HEK293 (cell line): ENCODE data around the gene ZNF181.
A peak's percentile ranks its signal among the peaks of the same experiment; 100 is the strongest.

Experiments
- BCL11A ChIP-seq: fragments of 450-650 bp; formaldehyde crosslinking; IDR thresholded peaks from 2 replicates; pipeline ENCODE4 v1.5.1; 2016; ENCODE audit warnings: low read depth, missing biosample characterization, missing genetic modification characterization
- ELK4 ChIP-seq: IDR thresholded peaks from 2 replicates; pipeline ENCODE4 v1.6.1; 2011; ENCODE audit warnings: mild to moderate bottlenecking, low read depth, low read length, borderline replicate concordance
- GLIS1 ChIP-seq: fragments of 450-650 bp; formaldehyde crosslinking; IDR thresholded peaks from 2 replicates; pipeline ENCODE4 v1.5.1; 2016; ENCODE audit warnings: missing biosample characterization, missing genetic modification characterization
- HIC1 ChIP-seq: fragments of 450-650 bp; formaldehyde crosslinking; IDR thresholded peaks from 2 replicates; pipeline ENCODE4 v1.5.1; 2016; ENCODE audit warnings: missing biosample characterization, missing genetic modification characterization
- HOXC10 ChIP-seq: sonication (generic); formaldehyde crosslinking; IDR thresholded peaks from 2 replicates; pipeline ENCODE4 v1.8.1; 2023; ENCODE audit warnings: mild to moderate bottlenecking, missing genetic modification reagents
- IKZF3 ChIP-seq: fragments of 450-650 bp; IDR thresholded peaks from 2 replicates; pipeline ENCODE4 v1.5.0; 2018; ENCODE audit warnings: missing biosample characterization, mild to moderate bottlenecking, missing genetic modification characterization, moderate library complexity
- KLF10 ChIP-seq: fragments of 450-650 bp; IDR thresholded peaks from 2 replicates; pipeline ENCODE4 v1.5.1; 2018; ENCODE audit warnings: missing biosample characterization, mild to moderate bottlenecking, missing genetic modification characterization
- KLF16 ChIP-seq: fragments of 450-650 bp; formaldehyde crosslinking; IDR thresholded peaks from 2 replicates; pipeline ENCODE4 v1.5.1; 2017; ENCODE audit warnings: missing biosample characterization, missing genetic modification characterization
- MYNN ChIP-seq: fragments of 450-650 bp; formaldehyde crosslinking; IDR thresholded peaks from 2 replicates; pipeline ENCODE4 v1.5.1; 2016; ENCODE audit warnings: missing biosample characterization, missing genetic modification characterization, borderline replicate concordance
- PATZ1 ChIP-seq: fragments of 450-650 bp; formaldehyde crosslinking; IDR thresholded peaks from 2 replicates; pipeline ENCODE4 v1.5.1; 2016; ENCODE audit warnings: missing biosample characterization, missing genetic modification characterization
- SALL2 ChIP-seq: fragments of 450-650 bp; formaldehyde crosslinking; IDR thresholded peaks from 2 replicates; pipeline ENCODE4 v1.5.0; 2017; ENCODE audit warnings: missing biosample characterization, mild to moderate bottlenecking, missing genetic modification characterization, borderline replicate concordance
- SCRT2 ChIP-seq: fragments of 450-650 bp; formaldehyde crosslinking; IDR thresholded peaks from 2 replicates; pipeline ENCODE4 v1.5.1; 2016; ENCODE audit warnings: missing biosample characterization, missing genetic modification characterization
- SP7 ChIP-seq: fragments of 450-650 bp; formaldehyde crosslinking; IDR thresholded peaks from 2 replicates; pipeline ENCODE4 v1.5.1; 2016; ENCODE audit warnings: missing biosample characterization, missing genetic modification characterization
- ZBTB1 ChIP-seq: fragments of 450-650 bp; formaldehyde crosslinking; IDR thresholded peaks from 2 replicates; pipeline ENCODE4 v1.5.1; 2016; ENCODE audit warnings: missing biosample characterization, missing genetic modification characterization
- ZBTB21 ChIP-seq: fragments of 450-650 bp; formaldehyde crosslinking; IDR thresholded peaks from 2 replicates; pipeline ENCODE4 v1.5.1; 2017; ENCODE audit warnings: missing biosample characterization, missing genetic modification characterization
- ZBTB7A ChIP-seq: fragments of 450-650 bp; formaldehyde crosslinking; IDR thresholded peaks from 2 replicates; pipeline ENCODE4 v1.5.1; 2016; ENCODE audit warnings: low read depth, missing biosample characterization, missing genetic modification characterization
- ZEB2 ChIP-seq: fragments of 450-650 bp; formaldehyde crosslinking; IDR thresholded peaks from 2 replicates; pipeline ENCODE4 v1.5.1; 2016; ENCODE audit warnings: missing biosample characterization, missing genetic modification characterization
- ZNF112 ChIP-seq: fragments of 450-650 bp; formaldehyde crosslinking; IDR thresholded peaks from 2 replicates; pipeline ENCODE4 v1.5.0; 2017; ENCODE audit warnings: missing biosample characterization, missing genetic modification characterization
- ZNF138 ChIP-seq: fragments of 450-650 bp; formaldehyde crosslinking; IDR thresholded peaks from 2 replicates; pipeline ENCODE4 v1.5.1; 2016; ENCODE audit warnings: missing biosample characterization, missing genetic modification characterization, borderline replicate concordance
- ZNF155 ChIP-seq: fragments of 450-650 bp; formaldehyde crosslinking; IDR thresholded peaks from 2 replicates; pipeline ENCODE4 v1.5.1; 2016; ENCODE audit warnings: missing biosample characterization, missing genetic modification characterization
- ZNF157 ChIP-seq: fragments of 450-650 bp; formaldehyde crosslinking; IDR thresholded peaks from 2 replicates; pipeline ENCODE4 v1.5.1; 2016; ENCODE audit warnings: missing biosample characterization, missing genetic modification characterization
- ZNF175 ChIP-seq: fragments of 450-650 bp; formaldehyde crosslinking; IDR thresholded peaks from 2 replicates; pipeline ENCODE4 v1.5.1; 2016; ENCODE audit warnings: missing biosample characterization, missing genetic modification characterization
- ZNF18 ChIP-seq: fragments of 450-650 bp; formaldehyde crosslinking; IDR thresholded peaks from 2 replicates; pipeline ENCODE4 v1.5.1; 2016; ENCODE audit warnings: missing biosample characterization, missing genetic modification characterization
- ZNF23 ChIP-seq: fragments of 450-650 bp; formaldehyde crosslinking; IDR thresholded peaks from 2 replicates; pipeline ENCODE4 v1.5.1; 2016; ENCODE audit warnings: missing biosample characterization, missing genetic modification characterization, borderline replicate concordance
- ZNF292 ChIP-seq: fragments of 450-650 bp; formaldehyde crosslinking; IDR thresholded peaks from 2 replicates; pipeline ENCODE4 v1.5.1; 2016; ENCODE audit warnings: low read depth, missing biosample characterization, missing genetic modification characterization, borderline replicate concordance
- ZNF302 ChIP-seq: fragments of 450-650 bp; formaldehyde crosslinking; IDR thresholded peaks from 2 replicates; pipeline ENCODE4 v1.5.1; 2016; ENCODE audit warnings: missing biosample characterization, missing genetic modification characterization, low read depth
- ZNF423 ChIP-seq: fragments of 450-650 bp; formaldehyde crosslinking; IDR thresholded peaks from 2 replicates; pipeline ENCODE4 v1.5.1; 2016; ENCODE audit warnings: missing biosample characterization, missing genetic modification characterization
- ZNF473 ChIP-seq: fragments of 450-650 bp; formaldehyde crosslinking; IDR thresholded peaks from 2 replicates; pipeline ENCODE4 v1.5.1; 2017; ENCODE audit warnings: missing biosample characterization, missing genetic modification characterization
- ZNF514 ChIP-seq: fragments of 450-650 bp; formaldehyde crosslinking; IDR thresholded peaks from 2 replicates; pipeline ENCODE4 v1.5.1; 2016; ENCODE audit warnings: missing biosample characterization, missing genetic modification characterization
- ZNF560 ChIP-seq: fragments of 450-650 bp; formaldehyde crosslinking; IDR thresholded peaks from 2 replicates; pipeline ENCODE4 v1.5.1; 2017; ENCODE audit warnings: missing biosample characterization, missing genetic modification characterization, borderline replicate concordance
- ZNF561 ChIP-seq: fragments of 450-650 bp; IDR thresholded peaks from 2 replicates; pipeline ENCODE4 v1.5.1; 2018; ENCODE audit warnings: missing biosample characterization, missing genetic modification characterization, borderline replicate concordance
- ZNF600 ChIP-seq: fragments of 450-650 bp; formaldehyde crosslinking; IDR thresholded peaks from 2 replicates; pipeline ENCODE4 v1.5.1; 2016; ENCODE audit warnings: missing biosample characterization, missing genetic modification characterization
- ZNF654 ChIP-seq: fragments of 450-650 bp; formaldehyde crosslinking; IDR thresholded peaks from 2 replicates; pipeline ENCODE4 v1.5.1; 2016; ENCODE audit warnings: low read depth, missing biosample characterization, missing genetic modification characterization
- ZNF670 ChIP-seq: fragments of 450-650 bp; formaldehyde crosslinking; IDR thresholded peaks from 2 replicates; pipeline ENCODE4 v1.5.1; 2016; ENCODE audit warnings: missing biosample characterization, missing genetic modification characterization, low read depth
- ZNF768 ChIP-seq: fragments of 450-650 bp; formaldehyde crosslinking; IDR thresholded peaks from 2 replicates; pipeline ENCODE4 v1.5.1; 2018; ENCODE audit warnings: missing biosample characterization, mild to moderate bottlenecking, missing genetic modification characterization
- ZNF837 ChIP-seq: fragments of 450-650 bp; formaldehyde crosslinking; IDR thresholded peaks from 2 replicates; pipeline ENCODE4 v1.5.1; 2016; ENCODE audit warnings: missing biosample characterization, missing genetic modification characterization

ZNF181 gene

GRCh38 chr19:34712395-34713261 is 21.4 kb upstream of the ZNF181 start (continued):
- TF ChIP-seq ZNF560, result no peak
- TF ChIP-seq ZBTB7A, result no peak
- TF ChIP-seq SALL2 (tag by site-specific recombination), result no peak
- TF ChIP-seq BCL11A (tag by site-specific recombination), result no peak
- no peak for TF ChIP-seq ZNF138 (tag by site-specific recombination)
- TF ChIP-seq ZBTB1 (tag by site-specific recombination), result no peak
- TF ChIP-seq ZNF23 (tag by site-specific recombination), result no peak
- no peak for TF ChIP-seq IKZF3
- no peak for TF ChIP-seq ZNF18 (tag by site-specific recombination)
- no peak for TF ChIP-seq ELK4
- no peak for TF ChIP-seq MYNN (tag by site-specific recombination)
- no peak for TF ChIP-seq ZNF112 (tag by site-specific recombination)
- no peak for TF ChIP-seq KLF10 (tag by site-specific recombination)
- no peak for TF ChIP-seq ZNF473 (tag by site-specific recombination)
- TF ChIP-seq ZNF768, result no peak
- no peak for TF ChIP-seq ZNF514
- TF ChIP-seq SP7 (tag by site-specific recombination), result peak; percentile 25; the same call in 1 of the 2 replicates
- TF ChIP-seq HOXC10 (CRISPR knock-in tag), result no peak
- TF ChIP-seq ZNF175 (tag by site-specific recombination), result no peak
- TF ChIP-seq ZNF670 (tag by site-specific recombination), result no peak
- no peak for TF ChIP-seq ZBTB21
- TF ChIP-seq ZNF561 (tag by site-specific recombination), result 0 out of 2 replicates have a peak, but pooled peaks have one; percentile 43
- TF ChIP-seq ZNF302, result no peak
- no peak for TF ChIP-seq ZNF423 (tag by site-specific recombination)
- no peak for TF ChIP-seq GLIS1 (tag by site-specific recombination)
- no peak for TF ChIP-seq ZEB2
- TF ChIP-seq SCRT2 (tag by site-specific recombination), result peak; percentile 89
- no peak for TF ChIP-seq ZNF292 (tag by site-specific recombination)
- no peak for TF ChIP-seq ZNF155
- TF ChIP-seq PATZ1 (tag by site-specific recombination), result no peak
- no peak for TF ChIP-seq ZNF600 (tag by site-specific recombination)
- no peak for TF ChIP-seq ZNF157 (tag by site-specific recombination)
- no peak for TF ChIP-seq HIC1 (tag by site-specific recombination)
- TF ChIP-seq ZNF654 (tag by site-specific recombination), result peak; percentile 100
- no peak for TF ChIP-seq KLF16 (tag by site-specific recombination)
- TF ChIP-seq ZNF837 (tag by site-specific recombination), result no peak
